HG03439 (cell line): ENCODE measurements around the gene MYNN.

Source experiments
- ATAC-seq: cut with Tn5 transposase; IDR thresholded peaks from one replicate; pipeline ENCODE4 v1.9.1; 2021; ENCODE audit warnings: mild to moderate bottlenecking, moderate library complexity; ENCODE audit not compliant: unreplicated experiment

Gene MYNN

DNA sequence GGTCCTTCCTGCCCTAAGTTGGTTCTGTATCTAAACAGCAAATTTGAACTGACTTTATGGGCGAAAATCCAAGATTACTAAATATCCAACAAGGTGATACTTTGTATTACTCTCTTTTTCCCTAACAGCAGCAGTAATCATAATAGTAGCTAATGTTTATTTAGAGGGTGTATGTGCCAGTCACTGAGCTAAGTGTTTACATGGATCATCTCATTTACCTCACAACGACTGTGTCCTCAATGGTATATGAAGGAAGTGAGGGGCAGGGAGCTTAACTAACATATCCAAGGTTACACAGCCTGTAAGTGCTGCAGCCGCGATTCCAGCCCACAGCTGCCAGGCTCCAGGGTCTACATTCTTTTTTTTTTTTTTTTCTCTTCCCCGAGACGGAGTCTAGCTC, 49.8 kb downstream of the MYNN start:
- ATAC-seq, result no peak

GRCh38 chr3:169825316-169825715, 52.1 kb downstream of the MYNN start:
- no peak for ATAC-seq

GRCh38 chr3:169827712-169828111, 54.5 kb downstream of the MYNN start:
- no peak for ATAC-seq

GRCh38 chr3:169835533-169835932, 62.3 kb downstream of the MYNN start:
- ATAC-seq, result no peak

- ATAC-seq, result peak; percentile 85
These were observed 63.1 kb downstream of the MYNN start for GRCh38 chr3:169836078-169836941.

DNA sequence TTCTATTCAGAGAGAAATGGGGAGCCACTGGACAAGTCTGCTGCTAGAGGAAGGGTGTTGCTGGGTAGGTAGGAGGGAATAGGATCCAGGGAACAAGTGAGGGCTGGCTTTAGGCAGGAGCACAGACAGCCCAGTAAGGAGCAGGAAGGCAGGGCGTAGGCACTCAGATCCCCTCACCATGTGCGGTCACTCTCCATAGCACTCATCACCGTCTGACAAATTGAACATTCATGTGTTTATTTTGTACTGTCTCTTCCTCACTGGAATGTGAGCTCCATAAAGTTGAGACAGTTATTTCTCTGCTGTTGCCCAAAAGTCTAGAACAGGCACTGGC, 63.7 kb downstream of the MYNN start:
- ATAC-seq, result no peak

DNA sequence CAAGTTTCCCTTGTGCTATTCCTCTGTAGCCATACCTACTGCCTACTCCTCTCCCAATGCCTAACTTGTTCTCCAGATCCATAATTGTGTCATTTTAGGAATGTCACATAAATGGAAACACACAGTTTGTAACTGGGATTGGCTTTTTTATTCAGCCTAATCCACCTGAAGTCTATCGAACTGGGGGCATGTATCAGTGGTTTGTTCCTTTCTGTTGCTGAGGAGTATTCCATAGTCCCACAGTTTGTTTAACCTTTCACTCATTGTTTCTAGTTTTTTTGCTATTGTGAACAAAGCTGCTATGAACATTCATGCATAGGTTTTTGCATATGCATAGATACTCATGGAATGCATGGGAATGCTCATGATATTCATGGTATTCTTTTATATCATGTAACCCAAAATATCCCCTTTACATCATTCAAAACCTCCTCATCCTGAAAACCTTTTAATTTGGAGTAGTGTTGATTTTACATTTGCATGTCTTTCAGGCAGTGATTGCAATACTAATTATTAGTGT, 65.4 kb downstream of the MYNN start:
- no peak for ATAC-seq
